ENCODE data around the gene TTC21A. TPM values are rescaled to one million over a fixed set of nuclear protein-coding genes. Genes with fewer than 3 reads are reported as not detected.

The TTC21A gene
- total RNA-seq, 1 experiment from 2014 or later, result 0.95 TPM

GRCh38 chr3:39128951-39129350 lies 21.5 kb downstream of the TTC21A start:
- in situ Hi-C loops (cut with HindIII; ENCODE audit: low pct_unique_long_range_greater_than_20kb, low sequenced_read_pairs), result no loop called here
- no peak for DNase-seq (ENCODE audit: low read depth, low spot score)

GRCh38 chr3:39130026-39130425 lies 22.5 kb downstream of the TTC21A start:
- no peak for DNase-seq (ENCODE audit: low read depth, low spot score)
- in situ Hi-C loops (cut with HindIII; ENCODE audit: low pct_unique_long_range_greater_than_20kb, low sequenced_read_pairs), result no loop called here

GRCh38 chr3:39130693-39131265 lies 23.3 kb downstream of the TTC21A start:
- DNase-seq (ENCODE audit: low read depth, low spot score), result no peak
- in situ Hi-C loops (cut with HindIII; ENCODE audit: low pct_unique_long_range_greater_than_20kb, low sequenced_read_pairs), result no loop called here

- in situ Hi-C loops (cut with HindIII; ENCODE audit: low pct_unique_long_range_greater_than_20kb, low sequenced_read_pairs), result no loop called here
- no peak for DNase-seq (ENCODE audit: low read depth, low spot score)
Observed at GRCh38 chr3:39132096-39133092, 24.9 kb downstream of the TTC21A start.

- no peak for DNase-seq (ENCODE audit: low read depth, low spot score)
- in situ Hi-C loops (cut with HindIII; ENCODE audit: low pct_unique_long_range_greater_than_20kb, low sequenced_read_pairs), result no loop called here
Observed at GRCh38 chr3:39133093-39133490, 25.6 kb downstream of the TTC21A start.

GRCh38 chr3:39133822-39134221 lies 26.3 kb downstream of the TTC21A start:
- in situ Hi-C loops (cut with HindIII; ENCODE audit: low pct_unique_long_range_greater_than_20kb, low sequenced_read_pairs), result no loop called here
- DNase-seq (ENCODE audit: low read depth, low spot score), result no peak

GRCh38 chr3:39134305-39134704 lies 26.8 kb downstream of the TTC21A start:
- in situ Hi-C loops (cut with HindIII; ENCODE audit: low pct_unique_long_range_greater_than_20kb, low sequenced_read_pairs), result no loop called here
- DNase-seq (ENCODE audit: low read depth, low spot score), result no peak

- DNase-seq (ENCODE audit: low read depth, low spot score), result no peak
- in situ Hi-C loops (cut with HindIII; ENCODE audit: low pct_unique_long_range_greater_than_20kb, low sequenced_read_pairs), result no loop called here
Observed at GRCh38 chr3:39135170-39135805, 27.8 kb downstream of the TTC21A start.

- in situ Hi-C loops (cut with HindIII; ENCODE audit: low pct_unique_long_range_greater_than_20kb, low sequenced_read_pairs), result no loop called here
Observed at GRCh38 chr3:39136533-39137434, 29.3 kb downstream of the TTC21A start.

GRCh38 chr3:39137435-39137936 lies 30.0 kb downstream of the TTC21A start:
- in situ Hi-C loops (cut with HindIII; ENCODE audit: low pct_unique_long_range_greater_than_20kb, low sequenced_read_pairs), result no loop called here
- DNase-seq (ENCODE audit: low read depth, low spot score), result no peak

More at GRCh38 chr3:39136533-39137434, 29.3 kb downstream of the TTC21A start:
- no peak for DNase-seq (ENCODE audit: low read depth, low spot score)

GRCh38 chr3:39137991-39138803 lies 30.7 kb downstream of the TTC21A start:
- in situ Hi-C loops (cut with HindIII; ENCODE audit: low pct_unique_long_range_greater_than_20kb, low sequenced_read_pairs), result no loop called here
- no peak for DNase-seq (ENCODE audit: low read depth, low spot score)

GRCh38 chr3:39138804-39139415 lies 31.4 kb downstream of the TTC21A start:
- in situ Hi-C loops (cut with HindIII; ENCODE audit: low pct_unique_long_range_greater_than_20kb, low sequenced_read_pairs), result no loop called here
- DNase-seq (ENCODE audit: low read depth, low spot score), result no peak

GRCh38 chr3:39139442-39139841 lies 32.0 kb downstream of the TTC21A start:
- in situ Hi-C loops (cut with HindIII; ENCODE audit: low pct_unique_long_range_greater_than_20kb, low sequenced_read_pairs), result no loop called here
- no peak for DNase-seq (ENCODE audit: low read depth, low spot score)

- DNase-seq (ENCODE audit: low read depth, low spot score), result no peak
- in situ Hi-C loops (cut with HindIII; ENCODE audit: low pct_unique_long_range_greater_than_20kb, low sequenced_read_pairs), result no loop called here
Observed at GRCh38 chr3:39140341-39140971, 33.0 kb downstream of the TTC21A start.

GRCh38 chr3:39141171-39141995 lies 33.9 kb downstream of the TTC21A start:
- DNase-seq (ENCODE audit: low read depth, low spot score), result no peak
- in situ Hi-C loops (cut with HindIII; ENCODE audit: low pct_unique_long_range_greater_than_20kb, low sequenced_read_pairs), result no loop called here

Measured in SK-MEL-5 (cell line).